Liver (tissue), 3 donors: Measurements from ENCODE around the gene SREBF1.

ENCODE experiments used
- CTCF ChIP-seq: fragments of 150-350 bp; IDR thresholded peaks from 2 replicates; pipeline ENCODE4 v1.5.1; 2017; ENCODE audit warnings: improper control_type of control experiment, low read depth, low read length; ENCODE audit not compliant: missing input control
- HNF4A ChIP-seq, 2 donors: conservative IDR thresholded peaks; 2 replicates each; pipeline ENCODE4 v1.6.1; 2016; ENCODE audit warnings: antibody characterized with exemption in 2 of 2, mild to moderate bottlenecking in 2 of 2
- MAX ChIP-seq: IDR thresholded peaks from 2 replicates; pipeline ENCODE4 v1.6.1; 2016; ENCODE audit warnings: antibody characterized with exemption
- NR2F2 ChIP-seq: IDR thresholded peaks from 2 replicates; pipeline ENCODE4 v1.6.1; 2016; ENCODE audit warnings: antibody characterized with exemption
- RAD21 ChIP-seq, 2 donors: IDR thresholded peaks; 2 replicates each; pipeline ENCODE4 v1.6.1; 2016; ENCODE audit warnings: antibody characterized with exemption in 2 of 2, mild to moderate bottlenecking in 2 of 2
- SP1 ChIP-seq: IDR thresholded peaks from 2 replicates; pipeline ENCODE4 v1.6.1; 2018; ENCODE audit warnings: antibody characterized with exemption, mild to moderate bottlenecking
- YY1 ChIP-seq: IDR thresholded peaks from 2 replicates; pipeline ENCODE4 v1.6.1; 2016; ENCODE audit warnings: antibody characterized with exemption, mild to moderate bottlenecking
- donor health status: healthy.
- donor health status: healthy.

- no peak for TF ChIP-seq MAX
- TF ChIP-seq CTCF: no peak
- TF ChIP-seq RAD21 (IDR thresholded peaks at IDR 0.05): no peak
- no peak for TF ChIP-seq YY1
- no peak for TF ChIP-seq SP1
- TF ChIP-seq NR2F2: no peak
- TF ChIP-seq HNF4A (conservative IDR thresholded peaks at IDR 0.05): no peak
These were observed 54.9 kb downstream of the SREBF1 start for GRCh38 chr17:17781591-17782496.
